HL-60 (cell line): ENCODE measurements around the gene MFRP.

Experiments
- DNase-seq, 2 experiments: peaks; one replicate each; pipeline ENCODE4 v3.0.0-alpha.2; 2010 to 2020; ENCODE audit warnings: low read depth in 1 of 2, low spot score in 1 of 2
- H3K27ac ChIP-seq: fragments of 250-450 bp; sonication (Bioruptor Pico); replicated peaks from 2 replicates; pipeline ENCODE4 v1.5.1; 2020; ENCODE audit warnings: mild to moderate bottlenecking, moderate library complexity
- H3K27me3 ChIP-seq: fragments of 250-450 bp; sonication (Bioruptor Pico); 2 replicates; pipeline ENCODE4 v1.5.1; 2021; ENCODE audit warnings: mild to moderate bottlenecking, moderate library complexity; ENCODE audit not compliant: insufficient read depth, poor library complexity, severe bottlenecking
- H3K4me3 ChIP-seq: replicated peaks from 2 replicates; pipeline ENCODE4 v1.5.1; 2011; ENCODE audit warnings: mild to moderate bottlenecking, control low read depth, low read length; ENCODE audit not compliant: insufficient read depth
- GABPA ChIP-seq: IDR thresholded peaks from 2 replicates; pipeline ENCODE4 v1.6.1; 2012; ENCODE audit warnings: low read depth
- POLR2AphosphoS5 ChIP-seq: IDR thresholded peaks from 2 replicates; pipeline ENCODE4 v1.6.1; 2012; ENCODE audit warnings: low read depth
- SPI1 ChIP-seq: IDR thresholded peaks from 2 replicates; pipeline ENCODE4 v1.6.1; 2012; ENCODE audit warnings: low read depth, mild to moderate bottlenecking, borderline replicate concordance
- TF ChIP-seq, protein P1 (sequence below): IDR thresholded peaks from one replicate; pipeline ENCODE4 v1.5.1; 2011; ENCODE audit warnings: low read length, control low read depth, inconsistent platforms; ENCODE audit not compliant: insufficient read depth
- TF ChIP-seq, protein P2 (sequence below): IDR thresholded peaks from 2 replicates; pipeline ENCODE4 v1.6.1; 2012; ENCODE audit warnings: low read depth; ENCODE audit not compliant: insufficient replicate concordance

MFRP gene

DNA sequence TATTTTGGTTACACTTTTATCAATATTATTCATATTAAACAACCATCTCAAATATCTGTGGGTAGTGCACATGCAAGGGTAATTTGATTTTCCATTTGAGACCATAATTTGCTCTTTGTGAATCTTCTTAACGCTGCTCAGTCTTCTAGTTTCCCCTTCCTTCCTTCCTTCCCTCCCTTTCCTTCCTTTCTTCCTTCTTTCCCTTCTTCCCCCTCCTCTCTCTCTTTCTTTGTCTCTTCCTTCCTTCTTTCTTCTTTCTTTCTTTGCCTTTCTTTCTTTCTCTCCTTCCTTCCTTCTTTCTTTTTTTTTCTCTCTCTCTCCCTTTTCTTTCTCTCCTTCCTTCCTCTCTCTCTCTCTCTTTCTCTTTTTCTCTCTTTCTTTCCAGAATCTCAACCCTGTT, 16.3 kb downstream of the MFRP start:
- Histone ChIP-seq H3K4me3 (no peak overlapping the region), H3K27me3 (no peaks in the 10 kb centered on the region), H3K27ac (no peak overlapping the region)
- TF ChIP-seq GABPA, result no peak
- TF ChIP-seq, protein P1, sequence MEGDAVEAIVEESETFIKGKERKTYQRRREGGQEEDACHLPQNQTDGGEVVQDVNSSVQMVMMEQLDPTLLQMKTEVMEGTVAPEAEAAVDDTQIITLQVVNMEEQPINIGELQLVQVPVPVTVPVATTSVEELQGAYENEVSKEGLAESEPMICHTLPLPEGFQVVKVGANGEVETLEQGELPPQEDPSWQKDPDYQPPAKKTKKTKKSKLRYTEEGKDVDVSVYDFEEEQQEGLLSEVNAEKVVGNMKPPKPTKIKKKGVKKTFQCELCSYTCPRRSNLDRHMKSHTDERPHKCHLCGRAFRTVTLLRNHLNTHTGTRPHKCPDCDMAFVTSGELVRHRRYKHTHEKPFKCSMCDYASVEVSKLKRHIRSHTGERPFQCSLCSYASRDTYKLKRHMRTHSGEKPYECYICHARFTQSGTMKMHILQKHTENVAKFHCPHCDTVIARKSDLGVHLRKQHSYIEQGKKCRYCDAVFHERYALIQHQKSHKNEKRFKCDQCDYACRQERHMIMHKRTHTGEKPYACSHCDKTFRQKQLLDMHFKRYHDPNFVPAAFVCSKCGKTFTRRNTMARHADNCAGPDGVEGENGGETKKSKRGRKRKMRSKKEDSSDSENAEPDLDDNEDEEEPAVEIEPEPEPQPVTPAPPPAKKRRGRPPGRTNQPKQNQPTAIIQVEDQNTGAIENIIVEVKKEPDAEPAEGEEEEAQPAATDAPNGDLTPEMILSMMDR, result no peak
- TF ChIP-seq, protein P2, sequence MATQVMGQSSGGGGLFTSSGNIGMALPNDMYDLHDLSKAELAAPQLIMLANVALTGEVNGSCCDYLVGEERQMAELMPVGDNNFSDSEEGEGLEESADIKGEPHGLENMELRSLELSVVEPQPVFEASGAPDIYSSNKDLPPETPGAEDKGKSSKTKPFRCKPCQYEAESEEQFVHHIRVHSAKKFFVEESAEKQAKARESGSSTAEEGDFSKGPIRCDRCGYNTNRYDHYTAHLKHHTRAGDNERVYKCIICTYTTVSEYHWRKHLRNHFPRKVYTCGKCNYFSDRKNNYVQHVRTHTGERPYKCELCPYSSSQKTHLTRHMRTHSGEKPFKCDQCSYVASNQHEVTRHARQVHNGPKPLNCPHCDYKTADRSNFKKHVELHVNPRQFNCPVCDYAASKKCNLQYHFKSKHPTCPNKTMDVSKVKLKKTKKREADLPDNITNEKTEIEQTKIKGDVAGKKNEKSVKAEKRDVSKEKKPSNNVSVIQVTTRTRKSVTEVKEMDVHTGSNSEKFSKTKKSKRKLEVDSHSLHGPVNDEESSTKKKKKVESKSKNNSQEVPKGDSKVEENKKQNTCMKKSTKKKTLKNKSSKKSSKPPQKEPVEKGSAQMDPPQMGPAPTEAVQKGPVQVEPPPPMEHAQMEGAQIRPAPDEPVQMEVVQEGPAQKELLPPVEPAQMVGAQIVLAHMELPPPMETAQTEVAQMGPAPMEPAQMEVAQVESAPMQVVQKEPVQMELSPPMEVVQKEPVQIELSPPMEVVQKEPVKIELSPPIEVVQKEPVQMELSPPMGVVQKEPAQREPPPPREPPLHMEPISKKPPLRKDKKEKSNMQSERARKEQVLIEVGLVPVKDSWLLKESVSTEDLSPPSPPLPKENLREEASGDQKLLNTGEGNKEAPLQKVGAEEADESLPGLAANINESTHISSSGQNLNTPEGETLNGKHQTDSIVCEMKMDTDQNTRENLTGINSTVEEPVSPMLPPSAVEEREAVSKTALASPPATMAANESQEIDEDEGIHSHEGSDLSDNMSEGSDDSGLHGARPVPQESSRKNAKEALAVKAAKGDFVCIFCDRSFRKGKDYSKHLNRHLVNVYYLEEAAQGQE, result no peak
- DNase-seq, result no peak

DNA sequence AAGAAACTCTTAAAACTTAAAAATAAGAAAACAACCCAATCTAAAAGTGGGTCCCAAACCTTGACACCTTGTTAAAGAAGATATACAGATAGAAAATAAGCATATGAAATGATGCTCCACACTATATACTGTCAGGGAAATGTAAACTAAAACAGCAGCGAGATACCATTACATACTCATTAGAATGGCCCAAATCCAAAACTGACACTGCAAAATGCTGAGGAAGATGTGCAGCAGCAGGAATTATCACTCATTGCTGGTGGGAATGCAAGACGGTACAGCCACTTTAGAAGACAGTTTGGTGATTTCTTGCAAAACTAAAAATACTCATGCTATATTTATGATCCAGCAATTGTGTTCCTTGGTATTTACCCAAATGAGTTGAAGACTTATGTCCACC, 17.2 kb downstream of the MFRP start:
- no peak for DNase-seq
- Histone ChIP-seq H3K27me3 (no peaks in the 10 kb centered on the region), H3K4me3 (no peak overlapping the region), H3K27ac (no peak overlapping the region)
- TF ChIP-seq, protein P2, result no peak

DNA sequence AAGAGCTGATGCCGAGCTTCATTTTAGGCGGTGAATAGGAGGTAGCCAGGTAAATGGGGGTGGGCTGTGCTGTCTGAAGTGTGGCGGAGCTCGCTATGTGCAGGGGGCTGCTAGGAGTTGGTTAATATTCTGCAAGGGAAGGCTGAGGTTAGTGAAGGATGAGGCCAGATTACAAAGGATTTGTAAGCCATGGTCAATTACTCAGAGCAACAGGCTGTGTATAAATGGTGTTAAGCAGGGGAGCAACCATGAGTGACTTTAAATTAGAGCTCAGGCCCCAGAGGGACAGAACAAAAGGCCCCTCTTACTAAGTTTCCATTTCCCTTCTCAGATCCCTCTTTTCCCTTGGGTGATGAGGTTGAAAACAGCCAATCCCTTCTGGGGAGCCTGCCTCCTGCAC, 22.3 kb downstream of the MFRP start:
- no peak for DNase-seq
- Histone ChIP-seq H3K27ac (no peak overlapping the region), H3K27me3 (peaks cover 3% of the 10 kb centered on the region), H3K4me3 (no peak overlapping the region)
- no peak for TF ChIP-seq GABPA
- TF ChIP-seq, protein P1, result no peak
- TF ChIP-seq POLR2AphosphoS5, result no peak
- no peak for TF ChIP-seq SPI1
- TF ChIP-seq, protein P2, result no peak

DNA sequence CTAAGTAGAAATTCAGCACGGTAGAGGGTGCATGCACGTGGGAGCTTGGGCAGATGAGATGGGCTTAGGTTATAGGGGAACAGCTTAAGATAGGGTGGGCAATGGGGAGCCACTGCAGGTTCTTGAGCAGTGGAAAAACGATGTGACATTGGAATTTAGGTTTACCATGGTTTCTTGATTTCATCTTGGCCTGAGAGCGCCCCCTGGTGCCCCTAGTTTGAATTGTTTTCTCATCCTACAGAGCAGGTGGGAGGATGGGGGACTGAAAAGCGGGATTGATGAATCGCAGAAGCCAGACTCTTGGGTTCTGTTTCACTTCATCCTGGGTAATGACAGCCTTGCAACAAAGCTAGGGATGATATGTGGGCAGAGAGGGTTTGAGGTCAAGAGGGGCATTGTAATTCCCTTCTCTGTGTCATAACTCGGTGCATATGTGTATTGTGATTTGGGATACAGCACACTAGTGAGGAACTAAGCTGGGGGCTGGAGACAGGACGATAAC, 22.9 kb downstream of the MFRP start:
- Histone ChIP-seq H3K27me3 (peaks cover 3% of the 10 kb centered on the region), H3K4me3 (no peak overlapping the region), H3K27ac (no peak overlapping the region)
- TF ChIP-seq GABPA, result no peak
- TF ChIP-seq, protein P1, result peak; percentile 71
- TF ChIP-seq SPI1, result no peak
- TF ChIP-seq, protein P2, result no peak
- no peak for TF ChIP-seq POLR2AphosphoS5
- peak in 1 of 2 experiments; percentile 76 for DNase-seq
